GM12892 (cell line): ENCODE results near the gene ITPA.

Source experiments
- POLR2A ChIP-seq: IDR thresholded peaks from 2 replicates; pipeline ENCODE4 v1.6.1; 2011; ENCODE audit warnings: low read depth, low read length, control low read depth
- POLR2AphosphoS5 ChIP-seq: IDR thresholded peaks from 2 replicates; pipeline ENCODE4 v1.6.1; 2011; ENCODE audit warnings: low read depth, low read length, control low read depth
- TAF1 ChIP-seq: IDR thresholded peaks from 2 replicates; pipeline ENCODE4 v1.6.1; 2011; ENCODE audit warnings: low read depth, mild to moderate bottlenecking, control low read depth, low read length, borderline replicate concordance

GRCh38 chr20:3166338-3166912 is 42.9 kb upstream of the ITPA start:
- TF ChIP-seq POLR2A (no peak), POLR2AphosphoS5 (no peak), TAF1 (no peak)
